SU-DHL-6 (cell line): ENCODE data around the gene NSD1.

Source experiments
- H2AFZ ChIP-seq: fragments of 200-600 bp; sonication (generic); 2 replicates; pipeline ENCODE4 v1.6.1; 2014; ENCODE audit warnings: low read depth, mild to moderate bottlenecking, moderate library complexity, mixed read lengths, antibody characterized with exemption, low read length; ENCODE audit not compliant: severe bottlenecking
- H3F3A ChIP-seq: fragments of 200-600 bp; shearing (Covaris generic); 2 replicates; pipeline ENCODE4 v1.6.0; 2016; ENCODE audit warnings: antibody characterized with exemption, mild to moderate bottlenecking; ENCODE audit not compliant: insufficient read depth
- H3K27ac ChIP-seq: fragments of 200-600 bp; sonication (generic); 2 replicates; pipeline ENCODE4 v1.5.1; 2016; ENCODE audit warnings: low read depth, mild to moderate bottlenecking, low read length, moderate library complexity, mixed read lengths
- H3K27me3 ChIP-seq: fragments of 200-600 bp; sonication (generic), shearing (Covaris generic); 2 replicates; pipeline ENCODE4 v1.6.0; 2014; ENCODE audit warnings: mild to moderate bottlenecking, low read length
- H3K36me3 ChIP-seq: fragments of 200-600 bp; sonication (generic); 2 replicates; pipeline ENCODE4 v1.6.1; 2014; ENCODE audit warnings: mild to moderate bottlenecking, low read length, mixed read lengths
- H3K4me2 ChIP-seq: fragments of 300-600, 200-600 bp; shearing (Covaris generic), sonication (generic); 2 replicates; pipeline ENCODE4 v1.6.0; 2014; ENCODE audit warnings: low read length, low read depth, mild to moderate bottlenecking; ENCODE audit not compliant: poor library complexity, severe bottlenecking
- H3K4me3 ChIP-seq: fragments of 200-600 bp; sonication (generic); 2 replicates; pipeline ENCODE4 v1.5.1; 2014; ENCODE audit warnings: antibody characterized with exemption, low read length, mild to moderate bottlenecking, mixed read lengths; ENCODE audit not compliant: insufficient read depth, poor library complexity, severe bottlenecking
- H3K79me2 ChIP-seq: fragments of 200-600 bp; sonication (generic); 2 replicates; pipeline ENCODE4 v1.6.1; 2014; ENCODE audit warnings: mild to moderate bottlenecking, low read length, moderate library complexity; ENCODE audit not compliant: insufficient read depth
- H3K9ac ChIP-seq: fragments of 200-600 bp; sonication (generic); 2 replicates; pipeline ENCODE4 v1.7.0; 2014; ENCODE audit warnings: mild to moderate bottlenecking, low read length
- H3K9me2 ChIP-seq: fragments of 200-600 bp; sonication (generic); replicated peaks from 2 replicates; pipeline ENCODE4 v1.6.1; 2014; ENCODE audit warnings: low read length; ENCODE audit not compliant: insufficient read depth
- H3K9me3 ChIP-seq: fragments of 200-600 bp; sonication (generic); 2 replicates; pipeline ENCODE4 v1.6.1; 2014; ENCODE audit warnings: low read length, mixed read lengths; ENCODE audit not compliant: insufficient read depth
- H4K20me1 ChIP-seq: fragments of 200-600 bp; sonication (generic); 2 replicates; pipeline ENCODE4 v1.6.1; 2014; ENCODE audit warnings: low read depth, mild to moderate bottlenecking, antibody characterized with exemption, low read length, moderate library complexity, mixed read lengths
- EZH2phosphoT487 ChIP-seq: fragments of 200-600 bp; sonication (generic), shearing (Covaris generic); conservative IDR thresholded peaks from 2 replicates; pipeline ENCODE4 v1.6.1; 2018; ENCODE audit warnings: mild to moderate bottlenecking, antibody characterized with exemption, low read length, moderate library complexity, mixed read lengths
- TF ChIP-seq, protein P1 (sequence below): fragments of 200-600 bp; sonication (generic); IDR thresholded peaks from one replicate; pipeline ENCODE4 v1.5.1; 2017; ENCODE audit warnings: antibody characterized with exemption, mild to moderate bottlenecking, low read length, moderate library complexity; ENCODE audit not compliant: insufficient read depth, poor library complexity, severe bottlenecking

NSD1 gene

DNA sequence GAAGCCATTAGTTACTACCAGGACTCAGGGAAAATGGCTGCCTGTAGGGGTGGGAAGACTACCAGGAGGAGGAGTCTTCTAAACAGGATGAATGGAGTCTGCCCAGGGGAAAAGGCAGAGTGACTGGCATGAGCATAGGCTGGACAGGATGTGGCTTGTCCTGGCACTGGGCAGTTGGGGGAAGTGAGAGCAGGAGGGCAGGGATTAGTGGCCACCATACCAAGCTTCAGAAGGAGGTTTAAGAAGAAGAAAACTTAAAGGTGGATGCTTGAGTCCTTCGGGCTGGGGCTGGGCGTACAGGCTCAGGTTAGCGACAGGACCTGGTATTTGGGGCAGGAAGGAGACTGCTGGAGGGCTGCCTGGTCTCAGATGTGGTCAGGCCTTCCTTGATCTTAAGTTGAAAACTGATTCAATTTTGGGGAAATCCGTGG lies 5.0 kb upstream of the NSD1 start:
- TF ChIP-seq, protein P1, sequence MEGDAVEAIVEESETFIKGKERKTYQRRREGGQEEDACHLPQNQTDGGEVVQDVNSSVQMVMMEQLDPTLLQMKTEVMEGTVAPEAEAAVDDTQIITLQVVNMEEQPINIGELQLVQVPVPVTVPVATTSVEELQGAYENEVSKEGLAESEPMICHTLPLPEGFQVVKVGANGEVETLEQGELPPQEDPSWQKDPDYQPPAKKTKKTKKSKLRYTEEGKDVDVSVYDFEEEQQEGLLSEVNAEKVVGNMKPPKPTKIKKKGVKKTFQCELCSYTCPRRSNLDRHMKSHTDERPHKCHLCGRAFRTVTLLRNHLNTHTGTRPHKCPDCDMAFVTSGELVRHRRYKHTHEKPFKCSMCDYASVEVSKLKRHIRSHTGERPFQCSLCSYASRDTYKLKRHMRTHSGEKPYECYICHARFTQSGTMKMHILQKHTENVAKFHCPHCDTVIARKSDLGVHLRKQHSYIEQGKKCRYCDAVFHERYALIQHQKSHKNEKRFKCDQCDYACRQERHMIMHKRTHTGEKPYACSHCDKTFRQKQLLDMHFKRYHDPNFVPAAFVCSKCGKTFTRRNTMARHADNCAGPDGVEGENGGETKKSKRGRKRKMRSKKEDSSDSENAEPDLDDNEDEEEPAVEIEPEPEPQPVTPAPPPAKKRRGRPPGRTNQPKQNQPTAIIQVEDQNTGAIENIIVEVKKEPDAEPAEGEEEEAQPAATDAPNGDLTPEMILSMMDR = no peak
- TF ChIP-seq EZH2phosphoT487 = no peak
- Histone ChIP-seq H3K27me3 (no peaks in the 10 kb centered on the region), H3K27ac (peak overlapping the region; percentile 62), H3K4me3 (no peak overlapping the region), H3K36me3 (no peaks in the 10 kb centered on the region), H4K20me1 (no peaks in the 10 kb centered on the region), H3K79me2 (no peaks in the 10 kb centered on the region), H3K9me3 (no peaks in the 10 kb centered on the region), H3K9ac (peak overlapping the region; percentile 6; the same call in 1 of the 2 replicates), H3K9me2 (no peaks in the 10 kb centered on the region), H3K4me2 (peak overlapping the region; percentile 14), H3F3A (peaks cover 59% of the 10 kb centered on the region), H2AFZ (no peak overlapping the region)

DNA sequence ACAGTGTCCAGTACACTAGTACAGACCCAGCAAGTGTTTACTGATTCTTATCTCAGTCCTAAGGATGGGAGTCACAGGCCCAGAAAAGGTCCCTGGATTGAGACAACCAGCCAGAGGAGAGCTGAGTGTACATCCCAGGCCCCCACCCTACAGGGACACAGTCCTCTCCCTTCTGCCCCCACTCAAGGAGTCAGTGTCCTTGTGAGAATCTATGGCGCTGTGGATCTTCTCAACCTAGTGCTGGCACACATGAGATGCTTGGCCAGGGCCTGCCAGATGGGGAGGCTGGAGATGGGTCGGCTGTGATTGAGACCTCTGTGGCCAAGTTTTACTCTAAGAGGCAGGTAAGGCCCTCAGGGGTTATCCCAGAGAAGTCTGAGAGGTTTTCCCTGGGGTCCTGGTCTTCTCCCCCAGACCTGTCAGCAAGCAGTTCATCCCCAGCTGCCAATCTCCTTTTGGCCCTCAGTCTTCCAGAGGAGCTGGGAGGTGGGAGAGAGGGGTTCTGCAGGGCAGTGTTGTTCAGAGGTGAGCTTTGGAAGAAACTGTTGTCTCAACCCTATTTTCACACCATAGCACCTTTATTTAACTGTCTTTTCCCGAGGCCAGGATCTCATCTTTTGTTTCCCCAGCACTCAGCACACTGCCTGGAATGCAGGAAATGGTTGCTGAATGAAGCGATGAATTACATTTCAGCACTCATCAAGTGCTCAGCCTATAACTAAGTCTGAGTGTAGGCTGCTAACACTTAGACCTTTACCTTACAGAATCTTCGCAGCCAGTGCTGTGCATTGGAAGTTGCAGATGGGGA lies 3.2 kb upstream of the NSD1 start:
- no peak overlapping the region for H2AFZ ChIP-seq
- H3K9ac ChIP-seq = no peak overlapping the region
- TF ChIP-seq, protein P1 = no peak
- TF ChIP-seq EZH2phosphoT487 = no peak

DNA sequence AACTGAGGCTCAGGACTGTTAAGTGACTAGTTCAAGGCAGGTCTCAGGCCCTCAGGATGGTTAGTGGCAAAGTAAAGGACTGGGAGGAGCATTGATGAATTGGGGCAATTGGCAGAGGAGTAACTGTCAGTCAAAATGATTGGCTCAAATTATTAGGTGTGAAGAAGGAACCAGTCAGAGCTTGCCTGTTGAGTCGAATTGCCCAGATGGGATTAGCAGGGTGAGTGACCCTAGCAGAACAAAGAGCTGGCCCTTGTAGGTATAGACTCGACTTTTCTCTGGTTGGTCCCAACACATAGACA lies 2.6 kb upstream of the NSD1 start:
- H3K36me3 ChIP-seq = peaks cover 3% of the 10 kb centered on the region; the same call in 1 of the 2 replicates
- H3K27ac ChIP-seq = peak overlapping the region; percentile 62
- H3K4me2 ChIP-seq = no peak overlapping the region
- no peaks in the 10 kb centered on the region for H3K9me2 ChIP-seq
- H3F3A ChIP-seq = peaks cover 52% of the 10 kb centered on the region
- no peak for TF ChIP-seq EZH2phosphoT487
- TF ChIP-seq, protein P1 = no peak
- H3K4me3 ChIP-seq = no peak overlapping the region
- no peaks in the 10 kb centered on the region for H4K20me1 ChIP-seq
- no peak overlapping the region for H3K9ac ChIP-seq
- H3K9me3 ChIP-seq = no peaks in the 10 kb centered on the region
- H3K27me3 ChIP-seq = no peaks in the 10 kb centered on the region
- H2AFZ ChIP-seq = no peak overlapping the region
- H3K79me2 ChIP-seq = peaks cover 17% of the 10 kb centered on the region

More for the DNA sequence above, 3.2 kb upstream of the NSD1 start:
- no peaks in the 10 kb centered on the region for H4K20me1 ChIP-seq
- H3K27me3 ChIP-seq = no peaks in the 10 kb centered on the region
- peaks cover 12% of the 10 kb centered on the region for H3K79me2 ChIP-seq
- peak overlapping the region; percentile 62 for H3K27ac ChIP-seq
- H3K9me2 ChIP-seq = no peaks in the 10 kb centered on the region
- no peak overlapping the region for H3K4me3 ChIP-seq
- no peaks in the 10 kb centered on the region for H3K9me3 ChIP-seq
- H3K36me3 ChIP-seq = no peaks in the 10 kb centered on the region
- no peak overlapping the region for H3K4me2 ChIP-seq
- H3F3A ChIP-seq = peaks cover 47% of the 10 kb centered on the region
